Head of caudate nucleus (tissue), 42 donors: ENCODE results near the gene FKBP4.
"Not testable (repeated sequence)": the region's sequence is repeated elsewhere in the genome, so short reads cannot be mapped to it uniquely, and the experiment has no call there.

ENCODE experiments used
- DNase-seq, 42 donors: peaks; one replicate each; pipeline versions ENCODE4 v3.0.0 to v3.0.0-alpha.2; 2020 to 2021; ENCODE audit warnings: mixed read lengths in 7 of 42
- intact Hi-C: fragments of 100-400 bp; cut with DNase I; formaldehyde crosslinking; loops from one replicate; pipeline ENCODE4 v1.15.0; 2022

FKBP4 gene

GRCh38 chr12:2794736-2795289, at the start of gene FKBP4:
Gene FKBP4, plus strand, starts transcription at chr12:2794970. Its CDS starts 170 bp downstream, at chr12:2795140.
- DNase-seq, result peak; percentile 82 to 99 (median 96)
- intact Hi-C loops, result loop anchor here (2.0 to 10.0 kb wide), 2 partner anchors 18 to 80 kb away; partner anchors contain the start of genes FOXM1, ITFG2 and RHNO1

- intact Hi-C loops, result no loop called here
- no peak for DNase-seq
Observed at GRCh38 chr12:2745655-2746054, 49.1 kb upstream of the FKBP4 start.

- no peak for DNase-seq
- intact Hi-C loops, result no loop called here
Observed at GRCh38 chr12:2749580-2749979, 45.2 kb upstream of the FKBP4 start.

GRCh38 chr12:2750185-2750584, 44.6 kb upstream of the FKBP4 start:
- intact Hi-C loops, result no loop called here
- no peak for DNase-seq

- DNase-seq, result no peak
- intact Hi-C loops, result no loop called here
Observed at GRCh38 chr12:2751230-2751629, 43.5 kb upstream of the FKBP4 start.

GRCh38 chr12:2751686-2752085, 43.1 kb upstream of the FKBP4 start:
- intact Hi-C loops, result no loop called here
- DNase-seq, result no peak

GRCh38 chr12:2752676-2753371, 41.9 kb upstream of the FKBP4 start:
- peak in 41 of 42 donors; percentile 8 to 84 (median 59) for DNase-seq
- intact Hi-C loops, result no loop called here

- DNase-seq, result peak in 2 of 42 donors; percentile 8 to 12
- intact Hi-C loops, result no loop called here
Observed at GRCh38 chr12:2753536-2753935, 41.2 kb upstream of the FKBP4 start.

GRCh38 chr12:2754208-2754607, 40.6 kb upstream of the FKBP4 start:
- DNase-seq, result no peak
- intact Hi-C loops, result no loop called here

- peak in 3 of 42 donors; percentile 5 to 25 (median 9) for DNase-seq
- intact Hi-C loops, result no loop called here
Observed at GRCh38 chr12:2756756-2757155, 38.0 kb upstream of the FKBP4 start.

GRCh38 chr12:2759733-2760132, 35.0 kb upstream of the FKBP4 start:
- DNase-seq, result peak in 2 of 42 donors; percentile 4 to 17
- intact Hi-C loops, result no loop called here

- intact Hi-C loops, result no loop called here
- no peak for DNase-seq
Observed at GRCh38 chr12:2764398-2764797, 30.4 kb upstream of the FKBP4 start.

GRCh38 chr12:2765052-2765451, 29.7 kb upstream of the FKBP4 start:
- intact Hi-C loops, result no loop called here
- no peak for DNase-seq

- intact Hi-C loops, result no loop called here
- no peak for DNase-seq
Observed at GRCh38 chr12:2765608-2766007, 29.2 kb upstream of the FKBP4 start.

GRCh38 chr12:2768224-2768961, 26.4 kb upstream of the FKBP4 start:
- intact Hi-C loops, result no loop called here
- no peak for DNase-seq

- intact Hi-C loops, result no loop called here
- no peak for DNase-seq
Observed at GRCh38 chr12:2769866-2770533, 24.8 kb upstream of the FKBP4 start.

GRCh38 chr12:2770544-2770943, 24.2 kb upstream of the FKBP4 start:
- DNase-seq, intact Hi-C loops: not testable (repeated sequence)

- intact Hi-C loops, result no loop called here
- DNase-seq, result no peak
Observed at GRCh38 chr12:2772370-2772769, 22.4 kb upstream of the FKBP4 start.

- intact Hi-C loops, result no loop called here
- DNase-seq, result no peak
Observed at GRCh38 chr12:2773199-2773875, 21.4 kb upstream of the FKBP4 start.
